Measurements from ENCODE around the gene RPL29.
"Not testable (repeated sequence)": the region's sequence is repeated elsewhere in the genome, so short reads cannot be mapped to it uniquely, and the experiment has no call there.

Gene RPL29

GRCh38 chr3:51995346-51996163 lies at the start of gene RPL29:
RPL29 (minus strand) TSS chr3:51995895; CDS start chr3:51995461, 434 bp downstream.
- in situ Hi-C loops (cut with HindIII; ENCODE audit: low sequenced_read_pairs) = loop anchor here (10.0 kb wide), 1 partner anchor 109 kb away; no protein-coding TSS in a partner anchor

- in situ Hi-C loops (cut with HindIII; ENCODE audit: low sequenced_read_pairs) = loop anchor here (5.0 kb wide), 1 partner anchor 107 kb away; the partner anchor contains the start of gene POC1A
Observed at GRCh38 chr3:52044869-52045619, 49.3 kb upstream of the RPL29 start.

GRCh38 chr3:52043750-52044149 lies 48.1 kb upstream of the RPL29 start:
- in situ Hi-C loops (cut with HindIII; ENCODE audit: low sequenced_read_pairs) = no loop called here

- in situ Hi-C loops (cut with HindIII; ENCODE audit: low sequenced_read_pairs) = not testable (repeated sequence)
Observed at GRCh38 chr3:52043039-52043438, 47.3 kb upstream of the RPL29 start.

- in situ Hi-C loops (cut with HindIII; ENCODE audit: low sequenced_read_pairs) = no loop called here
Observed at GRCh38 chr3:52041118-52041731, 45.5 kb upstream of the RPL29 start.

GRCh38 chr3:52040600-52040999 lies 44.9 kb upstream of the RPL29 start:
- in situ Hi-C loops (cut with HindIII; ENCODE audit: low sequenced_read_pairs) = no loop called here

GRCh38 chr3:52039846-52040245 lies 44.2 kb upstream of the RPL29 start:
- in situ Hi-C loops (cut with HindIII; ENCODE audit: low sequenced_read_pairs) = no loop called here

- in situ Hi-C loops (cut with HindIII; ENCODE audit: low sequenced_read_pairs) = no loop called here
Observed at GRCh38 chr3:52039426-52039825, 43.7 kb upstream of the RPL29 start.

- in situ Hi-C loops (cut with HindIII; ENCODE audit: low sequenced_read_pairs) = no loop called here
Observed at GRCh38 chr3:52038227-52038626, 42.5 kb upstream of the RPL29 start.

GRCh38 chr3:52037291-52037690 lies 41.6 kb upstream of the RPL29 start:
- in situ Hi-C loops (cut with HindIII; ENCODE audit: low sequenced_read_pairs) = no loop called here

GRCh38 chr3:52036829-52037228 lies 41.1 kb upstream of the RPL29 start:
- in situ Hi-C loops (cut with HindIII; ENCODE audit: low sequenced_read_pairs) = no loop called here

- in situ Hi-C loops (cut with HindIII; ENCODE audit: low sequenced_read_pairs) = no loop called here
Observed at GRCh38 chr3:52036222-52036694, 40.6 kb upstream of the RPL29 start.

GRCh38 chr3:52034651-52035050 lies 39.0 kb upstream of the RPL29 start:
- in situ Hi-C loops (cut with HindIII; ENCODE audit: low sequenced_read_pairs) = no loop called here

GRCh38 chr3:52034212-52034611 lies 38.5 kb upstream of the RPL29 start:
- in situ Hi-C loops (cut with HindIII; ENCODE audit: low sequenced_read_pairs) = no loop called here

- in situ Hi-C loops (cut with HindIII; ENCODE audit: low sequenced_read_pairs) = not testable (repeated sequence)
Observed at GRCh38 chr3:52033748-52034147, 38.1 kb upstream of the RPL29 start.

- in situ Hi-C loops (cut with HindIII; ENCODE audit: low sequenced_read_pairs) = no loop called here
Observed at GRCh38 chr3:52032702-52033408, 37.2 kb upstream of the RPL29 start.

- in situ Hi-C loops (cut with HindIII; ENCODE audit: low sequenced_read_pairs) = no loop called here
Observed at GRCh38 chr3:52031896-52032295, 36.2 kb upstream of the RPL29 start.

GRCh38 chr3:52030714-52031310 lies 35.1 kb upstream of the RPL29 start:
- in situ Hi-C loops (cut with HindIII; ENCODE audit: low sequenced_read_pairs) = no loop called here

GRCh38 chr3:52029535-52029934 lies 33.8 kb upstream of the RPL29 start:
- in situ Hi-C loops (cut with HindIII; ENCODE audit: low sequenced_read_pairs) = no loop called here

- in situ Hi-C loops (cut with HindIII; ENCODE audit: low sequenced_read_pairs) = no loop called here
Observed at GRCh38 chr3:52029053-52029452, 33.4 kb upstream of the RPL29 start.
